ENCODE measurements around the gene FAM236B.
"Not testable (repeated sequence)": the region's sequence is repeated elsewhere in the genome, so short reads cannot be mapped to it uniquely, and the experiment has no call there.

FAM236B gene

DNA sequence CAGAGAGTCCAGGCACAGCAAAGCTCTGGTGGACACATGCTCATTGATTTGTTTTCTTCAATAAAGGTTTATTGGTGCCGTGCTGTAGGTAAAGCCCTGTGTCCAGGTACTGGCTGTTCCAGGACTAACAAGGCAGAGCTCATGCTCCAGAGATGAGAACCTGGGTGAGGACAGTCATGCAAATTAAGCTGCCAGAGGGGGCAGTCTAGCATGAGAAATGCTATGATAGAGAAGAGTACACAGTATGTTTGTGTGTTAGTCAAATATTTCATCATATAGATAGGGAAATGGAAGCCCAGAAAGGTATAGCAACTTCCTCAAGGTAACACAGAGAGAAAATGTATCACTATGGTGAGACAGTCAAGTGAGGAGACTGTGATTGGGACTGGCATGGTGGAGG, 5.7 kb upstream of the FAM236B start:
- not testable (repeated sequence) for H2BK5ac ChIP-seq (ENCODE audit: low read depth, low read length, poor library complexity, severe bottlenecking); H4K8ac ChIP-seq (ENCODE audit: low read length); H3K9ac ChIP-seq (ENCODE audit: low read length); H3K27me3 ChIP-seq (ENCODE audit: control insufficient read depth in 1 of 2, insufficient read depth in 1 of 2, low read length in 2 of 2); H3K18ac ChIP-seq (ENCODE audit: low read depth in 1 of 2, low read length in 2 of 2); H2BK120ac ChIP-seq (ENCODE audit: low read depth, low read length); H3K9me3 ChIP-seq (ENCODE audit: control insufficient read depth, low read length); H3K4ac ChIP-seq (ENCODE audit: low read depth in 1 of 2, low read length in 2 of 2); H3K4me1 ChIP-seq (ENCODE audit: control insufficient read depth, insufficient read depth, low read depth, low read length); H3K4me2 ChIP-seq (ENCODE audit: low read length, poor library complexity, severe bottlenecking); H3K14ac ChIP-seq (ENCODE audit: low read length in 2 of 2); H2BK12ac ChIP-seq (ENCODE audit: low read length in 2 of 2); H4K91ac ChIP-seq (ENCODE audit: low read length); H3K36me3 ChIP-seq (ENCODE audit: control insufficient read depth in 1 of 2, insufficient read depth in 2 of 2, low read depth in 1 of 2, low read length in 2 of 2); H3K79me1 ChIP-seq (replicated peaks; ENCODE audit: low read length, poor library complexity, severe bottlenecking); H3K4me3 ChIP-seq (ENCODE audit: insufficient read depth in 1 of 2, low read depth in 1 of 2, low read length in 2 of 2); H3K27ac ChIP-seq (ENCODE audit: low read length, poor library complexity, severe bottlenecking); H2AFZ ChIP-seq (ENCODE audit: low read depth, low read length); H2BK15ac ChIP-seq (ENCODE audit: low read depth, poor library complexity, severe bottlenecking); H3K23ac ChIP-seq (ENCODE audit: low read length in 2 of 2); H2AK5ac ChIP-seq (ENCODE audit: low read length, severe bottlenecking); DNase-seq
- no CpG with 5 or more reads among the region's 1 CpG for WGBS

- H3K27me3 ChIP-seq (ENCODE audit: control insufficient read depth in 1 of 2, insufficient read depth in 1 of 2, low read length in 2 of 2); H3K9me3 ChIP-seq (ENCODE audit: control insufficient read depth, low read length); H3K4me1 ChIP-seq (ENCODE audit: control insufficient read depth, insufficient read depth, low read depth, low read length); H2BK15ac ChIP-seq (ENCODE audit: low read depth, poor library complexity, severe bottlenecking); H2AFZ ChIP-seq (ENCODE audit: low read depth, low read length); H2BK5ac ChIP-seq (ENCODE audit: low read depth, low read length, poor library complexity, severe bottlenecking); H3K9ac ChIP-seq (ENCODE audit: low read length); H3K27ac ChIP-seq (ENCODE audit: low read length, poor library complexity, severe bottlenecking); H2BK120ac ChIP-seq (ENCODE audit: low read depth, low read length); H3K4me2 ChIP-seq (ENCODE audit: low read length, poor library complexity, severe bottlenecking); H3K4ac ChIP-seq (ENCODE audit: low read depth in 1 of 2, low read length in 2 of 2); H2AK5ac ChIP-seq (ENCODE audit: low read length, severe bottlenecking); H4K91ac ChIP-seq (ENCODE audit: low read length); DNase-seq; H2BK12ac ChIP-seq (ENCODE audit: low read length in 2 of 2); H3K4me3 ChIP-seq (ENCODE audit: insufficient read depth in 1 of 2, low read depth in 1 of 2, low read length in 2 of 2); H4K8ac ChIP-seq (ENCODE audit: low read length); H3K14ac ChIP-seq (ENCODE audit: low read length in 2 of 2); H3K18ac ChIP-seq (ENCODE audit: low read depth in 1 of 2, low read length in 2 of 2); H3K36me3 ChIP-seq (ENCODE audit: control insufficient read depth in 1 of 2, insufficient read depth in 2 of 2, low read depth in 1 of 2, low read length in 2 of 2); H3K79me1 ChIP-seq (replicated peaks; ENCODE audit: low read length, poor library complexity, severe bottlenecking); H3K23ac ChIP-seq (ENCODE audit: low read length in 2 of 2): not testable (repeated sequence)
- WGBS, result no CpG with 5 or more reads among the region's 6 CpGs
These were observed 1.5 kb upstream of the FAM236B start for GRCh38 chrX:72783964-72784363.

DNA sequence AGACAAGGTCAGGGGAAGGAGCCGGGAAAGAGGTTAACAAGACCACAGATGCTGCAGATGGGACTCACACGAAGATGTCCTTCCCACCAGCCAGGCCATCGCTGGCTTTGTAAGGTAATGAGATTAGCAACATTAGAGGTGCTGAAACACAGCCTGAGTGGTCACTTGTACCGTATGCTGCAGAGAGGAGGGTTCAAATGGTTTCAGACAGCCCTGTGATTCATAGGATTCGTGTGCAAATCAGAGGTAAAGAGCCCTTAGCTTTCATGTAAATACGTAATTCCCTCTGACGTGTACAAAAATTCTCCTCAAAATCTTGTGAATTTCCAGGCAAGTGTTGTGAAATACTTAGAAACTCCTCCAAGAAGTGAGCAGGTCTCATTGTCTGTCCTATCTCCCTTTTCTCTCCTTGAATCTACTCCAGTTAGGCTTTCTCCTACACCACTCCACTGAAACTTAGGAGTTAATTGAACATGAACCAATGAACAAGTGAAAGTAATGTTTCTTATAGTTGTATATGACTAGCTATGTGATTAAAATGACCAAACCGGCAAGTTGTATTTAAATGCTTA, 991 bp upstream of the FAM236B start:
- H3K23ac ChIP-seq (ENCODE audit: low read length in 2 of 2); DNase-seq; H2BK15ac ChIP-seq (ENCODE audit: low read depth, poor library complexity, severe bottlenecking); H3K4me1 ChIP-seq (ENCODE audit: control insufficient read depth, insufficient read depth, low read depth, low read length); H3K9ac ChIP-seq (ENCODE audit: low read length); H3K9me3 ChIP-seq (ENCODE audit: control insufficient read depth, low read length); H3K4me3 ChIP-seq (ENCODE audit: insufficient read depth in 1 of 2, low read depth in 1 of 2, low read length in 2 of 2); H3K18ac ChIP-seq (ENCODE audit: low read depth in 1 of 2, low read length in 2 of 2); H2AK5ac ChIP-seq (ENCODE audit: low read length, severe bottlenecking); H3K4me2 ChIP-seq (ENCODE audit: low read length, poor library complexity, severe bottlenecking); H2BK12ac ChIP-seq (ENCODE audit: low read length in 2 of 2); H3K27me3 ChIP-seq (ENCODE audit: control insufficient read depth in 1 of 2, insufficient read depth in 1 of 2, low read length in 2 of 2); H2AFZ ChIP-seq (ENCODE audit: low read depth, low read length); H3K4ac ChIP-seq (ENCODE audit: low read depth in 1 of 2, low read length in 2 of 2); H4K91ac ChIP-seq (ENCODE audit: low read length); H3K79me1 ChIP-seq (replicated peaks; ENCODE audit: low read length, poor library complexity, severe bottlenecking); H3K27ac ChIP-seq (ENCODE audit: low read length, poor library complexity, severe bottlenecking); H4K8ac ChIP-seq (ENCODE audit: low read length); H2BK120ac ChIP-seq (ENCODE audit: low read depth, low read length); H3K14ac ChIP-seq (ENCODE audit: low read length in 2 of 2); H3K36me3 ChIP-seq (ENCODE audit: control insufficient read depth in 1 of 2, insufficient read depth in 2 of 2, low read depth in 1 of 2, low read length in 2 of 2); H2BK5ac ChIP-seq (ENCODE audit: low read depth, low read length, poor library complexity, severe bottlenecking): not testable (repeated sequence)
- no CpG with 5 or more reads among the region's 8 CpGs for WGBS

GRCh38 chrX:72778146-72778545, 4.3 kb downstream of the FAM236B start:
- H2AK5ac ChIP-seq (ENCODE audit: low read length, severe bottlenecking); H3K4me2 ChIP-seq (ENCODE audit: low read length, poor library complexity, severe bottlenecking): not testable (repeated sequence)

More at GRCh38 chrX:72778146-72778545, 4.3 kb downstream of the FAM236B start:
- H3K79me1 ChIP-seq (replicated peaks; ENCODE audit: low read length, poor library complexity, severe bottlenecking); H4K8ac ChIP-seq (ENCODE audit: low read length); H3K4me3 ChIP-seq (ENCODE audit: insufficient read depth in 1 of 2, low read depth in 1 of 2, low read length in 2 of 2); H3K27ac ChIP-seq (ENCODE audit: low read length, poor library complexity, severe bottlenecking); H2BK12ac ChIP-seq (ENCODE audit: low read length in 2 of 2); H3K27me3 ChIP-seq (ENCODE audit: control insufficient read depth in 1 of 2, insufficient read depth in 1 of 2, low read length in 2 of 2); H3K4me1 ChIP-seq (ENCODE audit: control insufficient read depth, insufficient read depth, low read depth, low read length); H3K18ac ChIP-seq (ENCODE audit: low read depth in 1 of 2, low read length in 2 of 2); H4K91ac ChIP-seq (ENCODE audit: low read length); H3K9me3 ChIP-seq (ENCODE audit: control insufficient read depth, low read length); DNase-seq; H2BK120ac ChIP-seq (ENCODE audit: low read depth, low read length); H3K36me3 ChIP-seq (ENCODE audit: control insufficient read depth in 1 of 2, insufficient read depth in 2 of 2, low read depth in 1 of 2, low read length in 2 of 2); H3K14ac ChIP-seq (ENCODE audit: low read length in 2 of 2); H2BK5ac ChIP-seq (ENCODE audit: low read depth, low read length, poor library complexity, severe bottlenecking); H3K4ac ChIP-seq (ENCODE audit: low read depth in 1 of 2, low read length in 2 of 2); H3K9ac ChIP-seq (ENCODE audit: low read length); H2BK15ac ChIP-seq (ENCODE audit: low read depth, poor library complexity, severe bottlenecking); H3K23ac ChIP-seq (ENCODE audit: low read length in 2 of 2); H2AFZ ChIP-seq (ENCODE audit: low read depth, low read length): not testable (repeated sequence)
- WGBS, result no CpG with 5 or more reads among the region's 6 CpGs
